ENCODE data around the gene EBLN2. TPM values are rescaled to one million over a fixed set of nuclear protein-coding genes. Genes with fewer than 3 reads are reported as not detected.

EBLN2 gene
- polyA plus RNA-seq, 4 donors = 2.1 to 4.3 (median 3.3) TPM

GRCh38 chr3:73100741-73101559, 39.5 kb downstream of the EBLN2 start:
- peak; percentile 77 to 85 (median 78) for DNase-seq (ENCODE audit: low read depth in 4 of 4, low spot score in 3 of 4)

DNA sequence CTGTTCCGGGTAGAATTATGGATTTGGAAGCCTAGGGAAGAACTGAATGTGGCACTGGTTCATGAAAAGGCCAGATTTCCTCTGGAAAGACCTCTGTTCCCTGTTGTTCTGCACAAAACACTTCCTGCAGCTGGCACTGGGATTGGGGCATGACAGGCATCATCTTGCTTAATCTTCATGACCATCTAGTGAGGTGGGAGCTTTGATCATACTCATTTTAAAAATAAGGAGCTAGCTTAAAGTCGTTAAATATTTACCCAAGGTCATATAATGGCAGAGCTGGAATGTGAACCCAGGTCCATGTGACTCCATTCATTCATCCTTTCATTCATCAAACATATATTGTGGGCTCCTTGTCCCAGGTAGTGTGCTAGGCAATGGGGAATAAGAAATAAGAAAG, 40.4 kb downstream of the EBLN2 start:
- DNase-seq (ENCODE audit: low read depth in 4 of 4, low spot score in 3 of 4) = no peak

DNA sequence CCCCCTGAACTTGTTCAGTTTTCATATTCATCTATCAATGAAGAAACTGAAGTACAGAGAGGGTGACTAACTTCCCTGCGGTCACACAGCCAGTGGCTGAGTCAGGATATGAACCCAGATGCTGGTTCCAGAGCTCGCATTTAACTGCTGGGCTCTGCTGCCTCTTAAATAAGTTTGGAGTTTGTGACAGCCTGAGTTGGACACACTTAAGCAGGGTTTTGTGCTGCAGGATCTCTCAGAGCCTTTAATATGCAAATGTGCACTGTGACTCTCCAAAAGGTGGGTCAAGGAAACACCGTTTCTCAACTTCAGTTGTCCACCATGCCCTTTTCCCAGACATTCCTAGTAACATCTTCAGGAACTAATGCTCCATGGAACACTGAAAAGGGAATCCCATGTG, 45.8 kb downstream of the EBLN2 start:
- DNase-seq (ENCODE audit: low read depth in 4 of 4, low spot score in 3 of 4) = no peak

DNA sequence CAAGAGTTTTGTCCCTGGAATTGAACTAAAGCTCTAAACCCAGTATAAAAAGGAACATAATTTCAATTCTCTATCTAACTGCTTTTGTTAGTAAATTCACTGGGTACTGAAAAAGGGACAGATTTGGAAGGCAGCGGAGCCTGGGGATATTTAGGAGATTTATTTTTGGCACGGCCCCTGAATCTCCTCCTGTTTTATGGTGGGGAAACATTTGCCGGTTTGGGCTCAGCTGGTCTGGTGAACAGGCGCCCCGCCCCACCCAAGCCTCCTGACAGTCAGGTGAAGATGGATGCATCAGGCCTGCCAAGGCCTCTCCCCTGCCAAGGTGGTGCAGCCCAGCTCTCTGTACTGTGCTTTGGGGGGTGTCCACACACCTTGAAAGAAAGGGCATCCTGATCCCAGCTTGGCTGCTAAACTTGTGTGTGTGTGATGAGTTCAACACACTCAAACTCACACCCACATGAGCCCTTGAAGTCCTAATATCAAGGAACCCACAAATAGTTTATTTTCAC, 46.3 kb downstream of the EBLN2 start:
- no peak for DNase-seq (ENCODE audit: low read depth in 4 of 4, low spot score in 3 of 4)

DNA sequence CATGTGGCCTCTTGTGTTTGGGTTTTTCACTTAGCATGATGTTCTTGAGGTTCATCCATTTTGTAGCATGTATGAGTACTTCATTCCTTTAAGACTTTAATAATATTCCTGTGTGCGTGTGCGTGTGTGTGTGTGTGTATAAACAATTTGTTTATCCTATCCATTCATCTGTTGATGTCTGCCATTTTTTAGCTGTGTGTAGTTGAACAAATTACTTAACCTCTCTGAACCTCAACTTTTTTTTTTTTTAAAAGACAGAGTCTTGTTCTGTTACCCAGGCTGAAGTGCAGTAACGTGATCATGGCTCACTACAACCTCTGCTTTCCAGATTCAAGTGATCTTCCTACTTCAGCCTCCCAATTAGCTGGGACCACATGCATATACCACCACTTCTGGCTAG, 47.3 kb downstream of the EBLN2 start:
- DNase-seq (ENCODE audit: low read depth in 4 of 4, low spot score in 3 of 4) = no peak

GRCh38 chr3:73110530-73110929, 49.1 kb downstream of the EBLN2 start:
- no peak for DNase-seq (ENCODE audit: low read depth in 4 of 4, low spot score in 3 of 4)

Other genes with a start within 250 kb of the EBLN2 start
- gene SHQ1, start 213.2 kb upstream of the EBLN2 start, polyA plus RNA-seq (ENCODE audit: insufficient read length in 4 of 4) = 10 to 100 TPM; 20.9 to 26.0 (median 23.8) TPM
- 10 to 100 TPM; 11.8 to 15.2 (median 13.0) TPM for gene GXYLT2, start 173.6 kb upstream of the EBLN2 start, polyA plus RNA-seq (ENCODE audit: insufficient read length in 4 of 4)
- 100 to 1,000 TPM in 2 of 4 donors, 10 to 100 TPM in 2; 75.4 to 107 (median 100.0) TPM for gene PPP4R2, start 64.8 kb upstream of the EBLN2 start, polyA plus RNA-seq (ENCODE audit: insufficient read length in 4 of 4)